T47D (cell line): ENCODE measurements around the gene PDZD2.

Source experiments
- DNase-seq, 2 experiments: peaks; one replicate each; pipeline versions ENCODE4 v3.0.0 to v3.0.0-alpha.2; 2011 to 2012; ENCODE audit warnings: low read depth in 1 of 2, low spot score in 1 of 2
- JUND ChIP-seq: IDR thresholded peaks from 2 replicates; pipeline ENCODE4 v1.6.1; 2012; ENCODE audit warnings: low read depth
- in situ Hi-C: cut with HindIII; loops from 2 replicates; pipeline ENCODE4 v1.10.0; 2016; ENCODE audit warnings: low sequenced_read_pairs, low pct_unique_long_range_greater_than_20kb

The PDZD2 gene

DNA sequence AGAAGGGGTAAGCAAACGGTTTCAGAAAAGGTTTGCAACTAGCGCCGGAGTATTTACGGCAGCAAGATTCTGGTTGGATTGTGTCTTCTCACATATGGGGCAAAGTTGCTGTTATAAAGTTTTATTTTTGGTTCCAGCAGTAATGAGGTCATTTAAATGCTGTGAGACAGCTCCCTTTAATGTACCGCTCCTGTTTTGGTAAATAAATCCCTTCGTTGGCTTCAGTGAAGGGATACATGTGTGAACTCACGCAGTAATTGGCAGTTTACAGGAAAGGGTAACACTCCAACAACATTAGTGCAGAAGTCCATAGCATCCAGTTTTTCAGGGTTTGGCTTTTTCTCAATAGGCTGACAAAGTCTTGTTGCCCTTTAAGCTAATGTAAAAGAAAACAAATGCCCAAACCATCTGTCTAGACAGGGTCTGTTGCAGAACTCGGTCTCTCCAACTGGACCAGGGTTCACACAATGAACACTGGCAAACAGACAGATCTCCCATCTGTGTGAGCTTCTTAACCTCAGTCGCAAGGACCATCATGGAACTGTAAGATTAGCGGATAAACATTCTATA is 351.2 kb downstream of the PDZD2 start:
- TF ChIP-seq JUND = no peak
- in situ Hi-C loops = no loop called here
- no peak for DNase-seq

DNA sequence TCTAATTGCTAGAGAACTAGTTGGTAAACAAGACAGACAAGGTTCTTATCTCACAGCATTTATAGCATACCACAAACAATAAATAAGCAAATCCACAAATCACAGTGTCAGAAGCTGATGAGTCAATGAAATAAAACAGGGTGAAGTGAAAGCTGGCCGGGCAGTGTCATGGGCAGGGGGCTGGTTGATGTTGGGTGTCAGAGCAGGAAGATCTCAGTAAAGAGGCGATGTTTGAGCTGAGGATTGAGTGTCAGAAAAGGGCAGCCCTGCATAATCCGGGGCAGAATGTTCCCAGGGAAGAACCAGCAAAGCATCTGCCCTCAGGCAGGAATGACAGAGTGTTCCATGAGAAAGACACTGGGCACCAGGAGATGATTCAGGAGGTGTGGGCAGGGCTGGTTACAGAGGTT is 351.8 kb downstream of the PDZD2 start:
- in situ Hi-C loops = no loop called here
- no peak for TF ChIP-seq JUND
- peak in 1 of 2 experiments; percentile 37 for DNase-seq

DNA sequence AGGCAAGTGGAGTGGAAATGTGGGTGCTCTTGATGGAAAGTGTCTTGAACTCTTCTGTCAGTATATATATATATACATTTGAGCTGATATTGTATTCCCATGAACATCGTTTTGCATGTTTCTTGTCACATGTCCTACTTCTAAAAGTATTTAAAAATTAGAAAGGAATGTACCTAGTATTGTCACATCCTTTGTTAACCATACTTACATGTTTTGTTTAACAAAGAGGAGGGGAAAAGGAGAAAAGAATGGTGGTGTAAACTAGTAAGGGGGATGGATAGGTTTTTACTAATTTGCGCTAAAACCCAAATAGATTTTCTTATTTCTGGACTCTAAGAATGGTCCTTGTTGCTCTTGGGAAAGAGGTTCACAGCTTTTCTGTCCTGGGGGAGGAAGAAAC is 353.4 kb downstream of the PDZD2 start:
- in situ Hi-C loops = no loop called here
- DNase-seq = no peak
- no peak for TF ChIP-seq JUND

DNA sequence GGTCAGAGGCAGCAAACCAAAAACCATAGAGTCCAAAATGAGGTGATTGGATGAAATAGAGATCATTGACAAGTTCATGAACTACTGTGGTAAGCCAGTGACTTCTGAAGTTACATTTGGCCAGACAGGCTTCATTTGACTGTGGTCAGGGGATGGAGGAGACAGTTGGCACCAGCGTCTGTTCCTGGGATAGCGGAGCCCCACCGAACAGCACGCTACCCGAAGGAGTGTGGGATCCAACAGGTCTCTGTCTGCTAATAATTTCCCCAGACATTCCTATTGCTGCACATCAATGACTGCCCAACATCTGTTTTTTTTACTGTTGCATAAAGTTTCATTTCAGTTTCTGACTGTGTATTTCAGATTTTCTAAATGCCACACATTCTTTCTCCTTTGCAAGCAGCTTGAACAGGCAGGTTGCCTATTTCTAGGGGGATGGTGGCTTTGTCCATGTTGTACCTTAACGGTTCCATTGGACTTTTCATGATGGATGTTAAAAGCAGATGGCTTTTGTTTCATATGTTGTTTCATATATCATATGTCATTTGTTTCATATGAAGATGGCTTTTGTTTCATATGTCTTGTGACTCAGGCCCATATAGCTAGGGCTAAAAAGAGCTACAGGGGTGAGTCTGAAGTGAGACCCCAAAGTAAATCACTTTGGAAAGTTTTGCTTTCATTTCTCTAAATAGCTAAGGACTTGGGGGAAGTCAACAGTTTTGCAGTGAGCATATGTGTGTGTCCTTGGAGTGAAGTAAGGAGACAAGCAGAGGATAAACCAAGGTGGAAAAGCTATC is 354.4 kb downstream of the PDZD2 start:
- DNase-seq = no peak

DNA sequence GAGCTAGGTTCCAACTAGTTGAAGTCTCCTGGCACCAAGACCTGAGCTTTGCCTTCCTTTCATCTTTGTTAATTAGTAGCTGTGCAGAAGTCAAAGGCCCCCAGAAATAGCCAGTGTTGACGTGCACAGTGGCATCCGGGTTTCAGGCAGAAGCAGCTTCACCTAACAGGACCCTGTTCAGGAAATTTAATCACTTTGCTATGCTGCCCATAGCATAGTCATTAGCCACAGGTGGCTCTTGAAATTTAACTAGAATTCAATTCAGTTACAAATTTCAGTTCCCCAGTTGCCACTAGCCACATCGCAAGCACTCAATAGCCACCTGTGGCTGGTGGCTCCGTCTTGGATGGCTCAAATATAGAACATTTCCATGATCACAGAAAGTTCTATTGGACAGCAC is 356.1 kb downstream of the PDZD2 start:
- DNase-seq = no peak
- TF ChIP-seq JUND = no peak
- in situ Hi-C loops = no loop called here

More for the DNA sequence above, 354.4 kb downstream of the PDZD2 start:
- no peak for TF ChIP-seq JUND
- in situ Hi-C loops = no loop called here

DNA sequence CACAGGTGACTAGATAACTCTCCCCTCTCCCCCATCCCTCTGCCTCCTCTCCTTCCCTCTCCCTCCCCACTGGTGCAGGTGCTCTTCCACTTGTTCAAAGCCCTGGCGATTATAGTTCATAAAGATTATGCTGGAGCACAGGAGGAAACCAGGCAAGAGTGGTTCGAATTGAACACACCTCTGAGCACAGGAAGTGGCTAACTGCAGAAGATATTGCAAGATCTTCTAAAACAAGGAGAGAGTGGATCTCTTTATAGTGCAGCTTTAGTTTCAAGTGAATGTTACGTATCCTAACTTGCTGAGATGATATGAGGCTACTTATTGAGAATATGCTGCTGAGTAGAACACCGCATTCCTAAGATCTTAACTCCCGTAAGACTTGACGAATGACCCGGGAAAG is 356.8 kb downstream of the PDZD2 start:
- no peak for TF ChIP-seq JUND
- in situ Hi-C loops = no loop called here
- no peak for DNase-seq

DNA sequence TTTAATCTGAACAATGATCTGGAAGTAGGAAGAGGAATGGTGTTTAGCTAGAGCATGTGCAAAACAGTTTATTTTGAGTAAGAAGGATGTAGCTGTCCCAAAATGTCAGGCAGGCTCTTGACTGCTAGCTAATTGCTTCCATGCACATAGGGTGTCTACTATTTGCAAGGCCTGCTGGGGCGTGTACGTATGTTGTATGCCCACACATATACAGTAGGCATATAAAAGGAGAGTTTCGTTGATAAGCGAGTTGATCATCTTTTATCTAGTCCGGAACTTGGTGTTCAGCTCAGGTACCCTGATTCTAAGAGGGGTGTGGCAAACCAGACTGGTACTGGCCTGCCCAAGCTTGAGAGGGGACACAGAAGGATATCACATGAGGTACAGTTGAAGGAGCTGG is 358.0 kb downstream of the PDZD2 start:
- in situ Hi-C loops = no loop called here
- no peak for TF ChIP-seq JUND
- no peak for DNase-seq

DNA sequence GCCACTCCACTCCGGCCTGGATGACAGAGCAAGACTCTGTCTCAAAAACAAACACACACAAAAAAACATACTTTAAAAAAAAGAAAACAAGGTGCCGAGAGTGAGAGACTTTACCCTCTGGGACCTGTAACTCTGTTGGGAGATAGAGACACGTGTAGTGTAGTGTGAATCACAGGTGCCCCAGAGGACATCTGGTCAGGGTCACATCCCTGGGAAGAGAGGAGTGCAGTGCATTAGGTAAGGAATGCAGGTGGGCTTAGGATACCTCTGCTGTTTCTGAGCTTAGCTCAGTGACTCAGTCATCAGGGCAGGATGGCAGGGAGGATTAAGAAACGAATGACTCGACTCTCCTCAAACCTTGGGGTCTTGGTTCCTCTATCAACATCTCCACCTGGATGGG is 360.5 kb downstream of the PDZD2 start:
- in situ Hi-C loops = no loop called here
- DNase-seq = no peak
- no peak for TF ChIP-seq JUND

DNA sequence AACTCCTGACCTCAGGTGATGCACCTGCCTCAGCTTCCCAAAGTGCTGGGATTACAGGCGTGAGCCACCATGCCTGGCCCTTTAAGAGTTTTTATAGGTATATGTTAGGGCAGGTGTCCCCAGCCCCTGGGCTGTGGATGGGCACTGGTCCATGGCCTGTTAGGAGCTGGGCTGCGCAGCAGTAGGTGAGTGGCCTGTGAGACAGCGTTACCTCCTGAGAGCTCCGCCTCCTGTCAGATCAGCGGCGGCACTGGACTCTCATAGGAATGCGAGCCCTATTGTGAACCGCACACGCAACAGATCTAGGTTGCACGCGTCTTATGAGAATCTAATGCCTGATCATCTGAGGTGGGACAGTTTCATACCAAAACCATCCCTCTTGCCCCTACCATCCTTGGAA is 361.8 kb downstream of the PDZD2 start:
- in situ Hi-C loops = no loop called here
- no peak for TF ChIP-seq JUND
- no peak for DNase-seq

DNA sequence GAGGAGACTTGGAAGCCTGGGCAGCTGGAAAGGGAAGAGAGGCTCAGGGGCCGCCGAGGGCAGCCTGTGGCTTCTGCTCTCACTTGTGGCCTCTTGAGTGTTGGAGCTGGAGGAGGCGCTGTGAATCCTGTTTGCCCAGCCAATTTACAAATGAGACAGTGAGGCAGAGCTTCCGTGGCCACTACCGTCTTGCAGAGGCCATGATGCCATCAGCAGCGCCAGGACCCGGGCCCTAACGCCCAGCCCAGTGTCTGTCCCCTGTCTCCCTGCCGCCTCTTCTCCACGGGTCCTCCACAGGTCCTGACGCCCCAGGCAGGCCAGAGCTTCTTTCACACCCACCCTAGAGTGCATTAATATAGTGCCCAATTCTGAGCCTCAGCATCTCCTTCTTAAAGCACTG is 362.4 kb downstream of the PDZD2 start:
- in situ Hi-C loops = no loop called here
- DNase-seq = no peak
- no peak for TF ChIP-seq JUND

DNA sequence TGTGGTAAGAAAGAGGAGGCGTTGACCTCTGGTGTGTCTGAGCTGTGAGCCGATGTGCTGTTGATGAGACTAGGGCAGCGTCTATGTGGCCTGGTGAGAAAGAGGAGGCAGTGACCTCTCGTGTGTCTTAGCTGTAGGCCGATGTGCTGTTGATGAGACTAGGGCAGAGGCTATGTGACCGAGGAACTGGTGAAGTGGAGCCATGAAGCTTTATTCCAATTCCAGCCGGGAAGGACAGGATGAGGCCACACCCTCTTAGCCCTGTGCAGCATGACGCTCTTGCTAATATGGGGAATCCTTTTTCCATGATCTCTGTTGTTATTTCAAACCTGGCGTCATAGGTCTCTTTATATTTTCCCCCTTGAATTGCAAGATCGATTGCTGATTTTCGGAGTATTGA is 362.8 kb downstream of the PDZD2 start:
- in situ Hi-C loops = no loop called here
- no peak for TF ChIP-seq JUND
- DNase-seq = no peak

DNA sequence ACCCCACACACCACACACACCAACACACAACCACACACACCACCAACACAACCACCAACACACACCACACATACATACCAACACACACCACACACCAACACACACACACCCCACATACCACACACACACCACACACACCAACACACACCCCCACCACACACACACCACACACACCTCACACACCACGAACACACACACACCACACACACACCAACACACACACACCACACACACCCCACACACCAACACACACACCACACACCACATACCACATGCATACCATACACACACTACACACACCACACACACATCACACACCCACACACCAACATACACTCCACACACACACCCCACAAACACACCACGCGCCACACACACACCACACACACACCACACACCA is 363.8 kb downstream of the PDZD2 start:
- DNase-seq = no peak
- TF ChIP-seq JUND = no peak
- in situ Hi-C loops = no loop called here

DNA sequence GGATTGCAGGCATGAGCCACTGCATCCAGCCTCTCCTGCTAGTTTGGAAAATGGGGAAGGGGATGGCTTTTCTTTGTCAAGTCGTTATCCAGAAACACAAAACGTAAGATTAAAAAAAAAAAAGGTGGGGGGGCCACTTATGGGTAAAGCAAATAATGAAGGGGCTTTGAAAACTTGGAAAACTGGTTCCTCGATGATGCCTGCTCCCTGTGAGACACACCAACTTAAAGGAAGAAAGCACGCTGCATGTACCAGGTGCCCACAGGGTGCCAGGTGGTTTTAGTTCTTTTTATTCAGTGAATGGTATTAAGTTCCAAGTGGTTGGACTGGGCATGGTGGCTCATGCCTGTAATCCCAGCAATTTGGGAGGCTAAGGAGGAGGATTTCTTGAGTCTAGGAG is 365.1 kb downstream of the PDZD2 start:
- no peak for TF ChIP-seq JUND
- DNase-seq = no peak
- in situ Hi-C loops = no loop called here

DNA sequence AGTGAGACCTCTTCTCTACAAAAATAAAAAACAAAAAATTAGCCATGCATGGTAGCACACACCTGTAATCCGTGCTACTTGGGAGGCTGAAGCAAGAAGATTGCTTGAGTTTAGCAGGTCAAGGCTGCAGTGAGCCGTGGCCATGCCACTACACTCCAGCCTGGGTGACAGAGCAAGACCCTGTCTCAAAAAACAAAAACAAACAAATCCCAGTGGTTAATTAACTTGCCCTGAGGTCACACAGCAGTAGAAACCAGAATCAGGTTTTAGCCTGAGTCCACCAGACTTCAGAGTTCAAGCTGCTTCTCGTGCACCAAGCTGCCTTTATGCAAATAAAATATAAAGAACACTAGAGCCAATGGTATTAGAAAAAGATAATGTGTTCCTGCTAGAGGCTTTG is 365.5 kb downstream of the PDZD2 start:
- no peak for TF ChIP-seq JUND
- DNase-seq = no peak
- in situ Hi-C loops = no loop called here
